H1 (cell line): ENCODE results near the gene PARD3. TPM values are rescaled to one million over a fixed set of nuclear protein-coding genes. Genes with fewer than 3 reads are reported as not detected.

ENCODE experiments used
- CTCF ChIA-PET: fragments of 300-600 bp; sonication (Branson Sonifier 250); formaldehyde crosslinking; loops from one replicate; lab custom pipeline; 2021; ENCODE audit not compliant: partially characterized antibody; lab: Charles Lee
- POLR2A ChIA-PET: fragments of 300-600 bp; sonication (Branson Sonifier 250); formaldehyde crosslinking; loops from one replicate; lab custom pipeline; 2021; ENCODE audit warnings: inconsistent platforms; ENCODE audit not compliant: partially characterized antibody; lab: Charles Lee
- DNase-seq, 2 experiments: peaks; one replicate each; pipeline versions ENCODE4 v3.0.0 to v3.0.0-alpha.2; 2010 to 2022; ENCODE audit warnings: low spot score in 2 of 2, low read depth in 1 of 2, mixed read lengths in 1 of 2
- FAIRE-seq: peaks from 2 replicates; lab custom pipeline; 2011; peaks lifted over from hg19 to GRCh38; lab: Jason Lieb, UNC
- H2AFZ ChIP-seq: 2 replicates; pipeline ENCODE4 v1.8.1; 2012; ENCODE audit warnings: low read length, inconsistent platforms
- H2AK5ac ChIP-seq: 2 replicates; pipeline ENCODE4 v1.6.1; 2013; ENCODE audit warnings: low read depth, low read length
- H2BK120ac ChIP-seq: replicated peaks from 2 replicates; pipeline ENCODE3; 2013; ENCODE audit warnings: low read depth, low read length, inconsistent platforms
- H2BK12ac ChIP-seq: 2 replicates; pipeline ENCODE4 v1.6.1; 2013; ENCODE audit warnings: low read depth, low read length
- H2BK15ac ChIP-seq: 2 replicates; pipeline ENCODE4 v1.6.1; 2013; ENCODE audit warnings: low read length
- H2BK20ac ChIP-seq: 2 replicates; pipeline ENCODE4 v1.6.1; 2013; ENCODE audit warnings: low read length
- H2BK5ac ChIP-seq: 2 replicates; pipeline ENCODE4 v1.6.1; 2013; ENCODE audit warnings: low read depth, low read length
- H3K14ac ChIP-seq: 2 replicates; pipeline ENCODE4 v1.6.1; 2013; ENCODE audit warnings: inconsistent platforms; ENCODE audit not compliant: insufficient read length
- H3K18ac ChIP-seq: 2 replicates; pipeline ENCODE4 v1.6.1; 2013; ENCODE audit warnings: low read length; ENCODE audit errors: extremely low read depth
- H3K23ac ChIP-seq: 2 replicates; pipeline ENCODE4 v1.6.1; 2013; ENCODE audit warnings: inconsistent platforms; ENCODE audit not compliant: insufficient read length
- H3K23me2 ChIP-seq: 2 replicates; pipeline ENCODE4 v1.6.1; 2013; ENCODE audit warnings: low read depth, low read length
- H3K27ac ChIP-seq: 2 replicates; pipeline ENCODE4 v1.6.1; 2011; ENCODE audit warnings: low read depth, low read length, inconsistent platforms
- H3K27me3 ChIP-seq, 4 experiments: replicated peaks in 1 of 4; 1 replicate in 1 of 4; 2 replicates in 3 of 4; pipeline versions ENCODE4 v1.6.1 to v1.8.1; 2011 to 2013; ENCODE audit warnings: low read length in 3 of 4, mild to moderate bottlenecking in 3 of 4, inconsistent platforms in 2 of 4, mixed read lengths in 2 of 4, moderate library complexity in 1 of 4; ENCODE audit not compliant: control insufficient read depth in 3 of 4, insufficient read depth in 3 of 4; ENCODE audit errors: extremely low read depth in 1 of 4
- H3K36me3 ChIP-seq, 4 experiments: 2 replicates each; pipeline versions ENCODE4 v1.6.1 to v1.8.1; 2011 to 2013; ENCODE audit warnings: mild to moderate bottlenecking in 4 of 4, low read length in 3 of 4, moderate library complexity in 2 of 4, control low read depth in 1 of 4, inconsistent platforms in 1 of 4; ENCODE audit not compliant: insufficient read depth in 4 of 4, control insufficient read depth in 2 of 4
- H3K4ac ChIP-seq: replicated peaks from 2 replicates; pipeline ENCODE3; 2013; ENCODE audit warnings: low read length, low read depth, mixed read lengths, inconsistent platforms; ENCODE audit not compliant: insufficient read length
- H3K4me1 ChIP-seq, 4 experiments: replicated peaks in 1 of 4; 1 replicate in 1 of 4; 2 replicates in 3 of 4; pipeline versions ENCODE4 v1.6.1 to v1.8.1; 2011 to 2013; ENCODE audit warnings: low read length in 3 of 4, inconsistent platforms in 2 of 4, mixed read lengths in 1 of 4; ENCODE audit not compliant: insufficient read depth in 4 of 4, control insufficient read depth in 3 of 4
- H3K4me2 ChIP-seq, 2 experiments: 2 replicates each; pipeline versions ENCODE4 v1.6.1 to v1.8.1; 2011 to 2013; ENCODE audit warnings: low read depth in 2 of 2, low read length in 2 of 2, control low read depth in 1 of 2, inconsistent platforms in 1 of 2, mild to moderate bottlenecking in 1 of 2; ENCODE audit not compliant: insufficient read depth in 1 of 2
- H3K4me3 ChIP-seq, 4 experiments: fragments of 200-600, 300-600 bp in 1 of 4; sonication (generic), shearing (Covaris generic), sonication (Bioruptor Twin) in 1 of 4; 2 replicates each; pipeline versions ENCODE4 v1.5.1 to v1.8.1; 2011 to 2016; ENCODE audit warnings: low read length in 4 of 4, low read depth in 3 of 4, control low read depth in 2 of 4, inconsistent platforms in 2 of 4, mild to moderate bottlenecking in 2 of 4, mixed read lengths in 1 of 4, moderate library complexity in 1 of 4; ENCODE audit not compliant: insufficient read depth in 2 of 4; ENCODE audit errors: extremely low read depth in 1 of 4
- H3K56ac ChIP-seq: replicated peaks from 2 replicates; pipeline ENCODE3; 2013; ENCODE audit warnings: low read depth, mild to moderate bottlenecking, mixed read lengths, low read length, inconsistent platforms; ENCODE audit not compliant: insufficient read length
- H3K79me1 ChIP-seq: 2 replicates; pipeline ENCODE4 v1.6.1; 2013; ENCODE audit warnings: low read depth, low read length, control low read depth
- H3K79me2 ChIP-seq, 2 experiments: 2 replicates each; pipeline versions ENCODE4 v1.6.1 to v1.8.1; 2012 to 2013; ENCODE audit warnings: low read length in 2 of 2, mild to moderate bottlenecking in 2 of 2, inconsistent platforms in 1 of 2; ENCODE audit not compliant: insufficient read depth in 2 of 2, control insufficient read depth in 1 of 2
- H3K9ac ChIP-seq, 4 experiments: replicated peaks in 1 of 4; 1 replicate in 1 of 4; 2 replicates in 3 of 4; pipeline versions ENCODE4 v1.6.1 to v1.8.1; 2011 to 2013; ENCODE audit warnings: low read depth in 3 of 4, low read length in 3 of 4, control low read depth in 2 of 4, mild to moderate bottlenecking in 2 of 4, moderate library complexity in 2 of 4, inconsistent platforms in 1 of 4; ENCODE audit errors: extremely low read depth in 1 of 4
- H3K9me3 ChIP-seq, 2 experiments: 2 replicates each; pipeline versions ENCODE4 v1.6.1 to v1.8.1; 2012 to 2013; ENCODE audit warnings: mild to moderate bottlenecking in 2 of 2, moderate library complexity in 2 of 2, control low read depth in 1 of 2, inconsistent platforms in 1 of 2, low read depth in 1 of 2, low read length in 1 of 2, mixed read lengths in 1 of 2; ENCODE audit not compliant: insufficient read depth in 2 of 2
- H4K20me1 ChIP-seq, 2 experiments: replicated peaks in 1 of 2; 2 replicates each; pipeline versions ENCODE3 to v1.8.1; 2011 to 2013; ENCODE audit warnings: inconsistent platforms in 2 of 2, low read length in 2 of 2, mild to moderate bottlenecking in 1 of 2; ENCODE audit not compliant: insufficient read depth in 2 of 2, control insufficient read depth in 1 of 2
- H4K5ac ChIP-seq: 2 replicates; pipeline ENCODE4 v1.6.1; 2013; ENCODE audit warnings: low read length, low read depth, mixed read lengths, inconsistent platforms; ENCODE audit not compliant: insufficient read length
- H4K8ac ChIP-seq: 2 replicates; pipeline ENCODE4 v1.8.0; 2013; ENCODE audit warnings: mild to moderate bottlenecking, moderate library complexity, low read length, inconsistent platforms; ENCODE audit not compliant: insufficient read depth; ENCODE audit errors: extremely low read depth
- H4K91ac ChIP-seq: replicated peaks from 2 replicates; pipeline ENCODE3; 2013; ENCODE audit warnings: low read length, mixed read lengths, inconsistent platforms; ENCODE audit not compliant: insufficient read length
- CREB1 ChIP-seq: IDR thresholded peaks from 2 replicates; pipeline ENCODE4 v1.6.1; 2012; ENCODE audit warnings: inconsistent platforms
- EP300 ChIP-seq, 2 experiments: IDR thresholded peaks; 1 replicate in 1 of 2; 2 replicates in 1 of 2; pipeline ENCODE4 v1.6.1; 2011 to 2012; ENCODE audit warnings: low read depth in 2 of 2, low read length in 2 of 2, mild to moderate bottlenecking in 2 of 2, borderline replicate concordance in 1 of 2, inconsistent platforms in 1 of 2, moderate library complexity in 1 of 2
- GABPA ChIP-seq: IDR thresholded peaks from 2 replicates; pipeline ENCODE4 v1.6.1; 2011; ENCODE audit warnings: mild to moderate bottlenecking, low read length, moderate library complexity, borderline replicate concordance; ENCODE audit not compliant: insufficient read depth
- GTF2F1 ChIP-seq: IDR thresholded peaks from 2 replicates; pipeline ENCODE4 v1.6.1; 2012; ENCODE audit warnings: low read depth, low read length, improper control_type of control experiment, borderline replicate concordance
- JUN ChIP-seq: IDR thresholded peaks from 2 replicates; pipeline ENCODE4 v1.6.1; 2011; ENCODE audit warnings: low read depth, mild to moderate bottlenecking, improper control_type of control experiment, low read length
- POLR2A ChIP-seq, 2 experiments: IDR thresholded peaks; 1 replicate in 1 of 2; 2 replicates in 1 of 2; pipeline ENCODE4 v1.6.1; 2011; ENCODE audit warnings: low read depth in 2 of 2, low read length in 2 of 2, mild to moderate bottlenecking in 2 of 2; ENCODE audit errors: control extremely low read depth in 1 of 2
- SIX5 ChIP-seq: IDR thresholded peaks from 2 replicates; pipeline ENCODE4 v1.6.1; 2011; ENCODE audit warnings: mild to moderate bottlenecking, low read depth, low read length
- SRF ChIP-seq: IDR thresholded peaks from 2 replicates; pipeline ENCODE4 v1.6.1; 2011; ENCODE audit warnings: mild to moderate bottlenecking, low read depth, low read length, moderate library complexity
- TAF1 ChIP-seq: IDR thresholded peaks from 2 replicates; pipeline ENCODE4 v1.6.1; 2011; ENCODE audit warnings: mild to moderate bottlenecking, low read depth, low read length
- ZNF274 ChIP-seq: IDR thresholded peaks from 2 replicates; pipeline ENCODE4 v1.7.0; 2012; ENCODE audit warnings: low read length, borderline replicate concordance; ENCODE audit errors: extremely low read depth
- WGBS, 2 experiments: shearing (Covaris generic) in 1 of 2; methylation state at CpG; one replicate each; pipeline versions ENCODE4 v1.1.6 to v1.1.7; 2013 to 2015; ENCODE audit warnings: low lambda C conversion rate in 2 of 2, mixed read lengths in 2 of 2, inconsistent platforms in 1 of 2, low coverage in 1 of 2, missing lambda C conversion rate in 1 of 2; ENCODE audit not compliant: insufficient replicate concordance in 2 of 2, insufficient coverage in 1 of 2, insufficient read length in 1 of 2; ENCODE audit errors: extremely low coverage in 1 of 2, missing lambda C conversion rate in 1 of 2; 5-methylcytosine and 5-hydroxymethylcytosine counted together
- polyA plus RNA-seq, 7 experiments: library from polyadenylated mRNA; depleted of rRNA in 3 of 7; stranded (reverse) in 5 of 7; unstranded in 2 of 7; fragments of >200 nt in 5 of 7; fragments of 200-250 nt in 2 of 7; gene quantifications; 1 replicate in 5 of 7; 2 replicates in 1 of 7; 4 replicates in 1 of 7; pipeline versions ENCODE4 v1.2.1 to v1.2.3, GENCODE V29; 2011 to 2013; ENCODE audit warnings: missing spikeins in 2 of 7, mixed read lengths in 2 of 7
- total RNA-seq: library from RNA; stranded (reverse); fragmentation: NEBNext Ultra II Directional; extraction: Animal tissue kit (Norgen Biotek cat#: 25700); gene quantifications from 2 replicates; pipeline ENCODE4 v1.2.1, GENCODE V29; 2021

PARD3 gene
- total and polyA plus RNA-seq, 2 of the 8 experiments (the other 6 are each of a cell fraction or from before 2014, with no cell fraction given) = 19.7 to 49.1 TPM

DNA sequence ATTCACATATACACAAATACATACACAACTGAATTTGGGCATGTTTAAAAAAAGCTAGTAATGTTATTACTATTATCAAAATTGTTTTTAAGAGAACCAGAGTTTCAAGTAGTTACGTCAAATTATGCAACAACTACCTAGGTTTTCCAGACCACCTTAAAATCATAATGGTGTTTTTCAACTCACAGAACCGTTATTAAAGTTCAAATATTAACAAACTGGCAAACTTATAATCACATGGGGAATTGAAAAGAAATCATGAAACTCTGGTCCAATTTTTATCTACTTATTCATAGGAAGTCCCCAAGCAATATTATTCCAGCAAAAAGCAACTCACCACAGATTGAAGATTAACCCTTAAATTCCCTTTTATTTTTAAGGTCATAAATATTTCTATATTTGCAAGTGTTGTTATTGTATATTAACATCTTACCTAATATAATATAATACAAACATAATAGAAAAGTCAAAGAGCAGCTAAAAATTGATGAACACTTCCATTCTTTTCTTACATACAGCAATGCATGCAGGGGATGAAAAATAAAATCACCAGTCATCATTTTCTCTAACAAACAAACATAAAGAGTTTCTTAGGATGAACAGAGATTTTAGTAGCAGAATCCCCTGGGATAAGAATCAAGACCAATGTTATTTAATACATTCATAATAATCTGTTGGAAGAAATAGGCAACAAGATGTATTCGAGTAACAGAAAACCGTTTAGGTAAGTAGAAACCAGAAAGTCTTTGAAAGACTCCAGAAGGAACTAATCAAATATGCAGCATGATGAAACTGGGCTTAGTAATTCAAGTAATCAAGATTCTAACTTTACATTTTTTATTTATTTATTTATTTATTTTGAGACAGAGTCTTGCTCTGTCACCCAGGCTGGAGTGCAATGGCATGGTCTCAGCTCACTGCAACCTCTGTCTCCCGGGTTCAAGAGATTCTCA is 391.1 kb downstream of the PARD3 start:
- Histone ChIP-seq H2BK120ac (no peak overlapping the region), H3K23me2 (peaks cover 4% of the 10 kb centered on the region; the same call in 1 of the 2 replicates), H3K4me1 (peaks cover 1 to 18% (median 9%) of the 10 kb centered on the region in 4 experiments; a peak in 5 of 7 replicates), H3K36me3 (no peaks in the 10 kb centered on the region), H2BK15ac (no peak overlapping the region), H3K4me2 (no peak overlapping the region), H2AK5ac (no peak overlapping the region), H3K9me3 (no peaks in the 10 kb centered on the region), H2BK12ac (no peak overlapping the region), H3K14ac (no peak overlapping the region), H3K23ac (no peak overlapping the region), H4K91ac (no peak overlapping the region), H3K56ac (no peak overlapping the region), H2BK20ac (no peak overlapping the region), H4K8ac (no peak overlapping the region), H2BK5ac (no peak overlapping the region), H3K4me3 (no peak overlapping the region), H3K27me3 (no peaks in the 10 kb centered on the region; a peak in 1 of 7 replicates), H3K18ac (no peak overlapping the region), H4K5ac (no peak overlapping the region), H2AFZ (no peak overlapping the region), H3K79me1 (no peaks in the 10 kb centered on the region), H3K9ac (no peak overlapping the region), H3K27ac (no peak overlapping the region), H4K20me1 (no peaks in the 10 kb centered on the region), H3K79me2 (peaks cover 0 to 25% of the 10 kb centered on the region in 2 experiments; a peak in 2 of 4 replicates), H3K4ac (no peak overlapping the region)
- TF ChIP-seq GTF2F1 (no peak), ZNF274 (no peak), POLR2A (IDR thresholded peaks at IDR 0.05; ENCODE audit: control extremely low read depth in 1 of 2, low read depth in 2 of 2, low read length in 2 of 2) (no peak), EP300 (IDR thresholded peaks at IDR 0.05; ENCODE audit: borderline replicate concordance in 1 of 2, low read depth in 2 of 2, low read length in 2 of 2) (no peak), GABPA (no peak), SRF (no peak), JUN (no peak), CREB1 (no peak), TAF1 (no peak), SIX5 (no peak)
- WGBS, 2 experiments = 93% methylated on average over 5 of the region's 5 CpGs; no CpG with 5 or more reads in 1 of the 2 experiments
- FAIRE-seq = no peak
- POLR2A ChIA-PET = no interaction called here
- CTCF ChIA-PET = no interaction called here
- no peak for DNase-seq
